Sigmoid colon (tissue), 4 donors: ENCODE measurements around the gene C8A.

ENCODE experiments used
- POLR2AphosphoS5 ChIP-seq, 4 donors: sonication (generic); formaldehyde crosslinking; IDR thresholded peaks; one replicate each; pipeline ENCODE4 v1.6.1; 2017; ENCODE audit warnings: antibody characterized with exemption in 4 of 4
- TF ChIP-seq, protein P1 (sequence below), 4 experiments: fragments of 450-650 bp in 3 of 4; fragments of 200-600 bp in 1 of 4; IDR thresholded peaks; one replicate each; pipeline ENCODE4 v1.5.1; 2016 to 2019; ENCODE audit warnings: antibody characterized with exemption in 4 of 4, mild to moderate bottlenecking in 3 of 4, moderate library complexity in 2 of 4

DNA sequence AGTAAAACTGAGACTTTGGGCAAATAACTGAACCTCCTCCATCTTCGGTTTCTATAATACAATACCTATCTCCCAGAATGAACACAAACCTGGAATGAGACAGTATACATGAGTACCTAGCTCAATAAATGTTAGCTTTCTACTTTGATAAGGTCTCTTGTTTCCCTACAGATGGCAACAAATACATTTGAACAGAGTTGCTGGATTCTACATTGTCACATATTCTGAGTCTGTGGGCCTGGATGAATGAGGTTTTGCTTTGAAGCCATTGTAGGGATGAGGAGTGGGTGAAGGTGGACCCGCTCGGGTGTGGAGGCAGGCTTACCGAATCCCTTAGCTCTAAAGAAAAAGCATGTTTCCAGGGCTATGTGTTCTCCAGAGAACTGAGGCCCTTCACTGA, 21.5 kb upstream of the C8A start:
- TF ChIP-seq, protein P1, sequence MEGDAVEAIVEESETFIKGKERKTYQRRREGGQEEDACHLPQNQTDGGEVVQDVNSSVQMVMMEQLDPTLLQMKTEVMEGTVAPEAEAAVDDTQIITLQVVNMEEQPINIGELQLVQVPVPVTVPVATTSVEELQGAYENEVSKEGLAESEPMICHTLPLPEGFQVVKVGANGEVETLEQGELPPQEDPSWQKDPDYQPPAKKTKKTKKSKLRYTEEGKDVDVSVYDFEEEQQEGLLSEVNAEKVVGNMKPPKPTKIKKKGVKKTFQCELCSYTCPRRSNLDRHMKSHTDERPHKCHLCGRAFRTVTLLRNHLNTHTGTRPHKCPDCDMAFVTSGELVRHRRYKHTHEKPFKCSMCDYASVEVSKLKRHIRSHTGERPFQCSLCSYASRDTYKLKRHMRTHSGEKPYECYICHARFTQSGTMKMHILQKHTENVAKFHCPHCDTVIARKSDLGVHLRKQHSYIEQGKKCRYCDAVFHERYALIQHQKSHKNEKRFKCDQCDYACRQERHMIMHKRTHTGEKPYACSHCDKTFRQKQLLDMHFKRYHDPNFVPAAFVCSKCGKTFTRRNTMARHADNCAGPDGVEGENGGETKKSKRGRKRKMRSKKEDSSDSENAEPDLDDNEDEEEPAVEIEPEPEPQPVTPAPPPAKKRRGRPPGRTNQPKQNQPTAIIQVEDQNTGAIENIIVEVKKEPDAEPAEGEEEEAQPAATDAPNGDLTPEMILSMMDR (IDR thresholded peaks at IDR 0.05): no peak
- TF ChIP-seq POLR2AphosphoS5 (IDR thresholded peaks at IDR 0.05): no peak
